Activated CD8-positive, alpha-beta T cell treated with anti-CD3 and anti-CD28 coated beads for 36 hours (primary cell): ENCODE measurements around the gene LHX3. TPM values are rescaled to one million over a fixed set of nuclear protein-coding genes. Genes with fewer than 3 reads are reported as not detected.

ENCODE experiments used
- ATAC-seq: fragments of 200-7000 bp; cut with Tn5 transposase; one replicate; pipeline ENCODE4 v1.10.0; 2021; ENCODE audit warnings: mild to moderate bottlenecking, moderate library complexity
- CTCF ChIA-PET: fragments of 350-600 bp; sonication (Branson Sonifier 250); formaldehyde crosslinking; loops from one replicate; lab custom pipeline; 2021; ENCODE audit warnings: antibody characterized with exemption; lab: Charles Lee
- POLR2A ChIA-PET: fragments of 350-600 bp; sonication (Branson Sonifier 250); formaldehyde crosslinking; loops from one replicate; lab custom pipeline; 2021; ENCODE audit warnings: antibody characterized with exemption; lab: Charles Lee
- DNase-seq: peaks from one replicate; pipeline ENCODE4 v3.0.0-alpha.2; 2020
- H3K27ac Mint-ChIP-seq: one replicate; pipeline ENCODE4 v1.8.0; 2021; ENCODE audit warnings: mild to moderate bottlenecking, mixed read lengths
- H3K27me3 Mint-ChIP-seq: one replicate; pipeline ENCODE4 v1.8.0; 2021; ENCODE audit warnings: mixed read lengths
- H3K36me3 Mint-ChIP-seq: one replicate; pipeline ENCODE4 v1.8.0; 2021; ENCODE audit warnings: low read depth, mixed read lengths
- H3K4me1 Mint-ChIP-seq: one replicate; pipeline ENCODE4 v1.8.0; 2021; ENCODE audit warnings: low read depth, mixed read lengths
- H3K4me3 Mint-ChIP-seq: one replicate; pipeline ENCODE4 v1.8.0; 2021; ENCODE audit warnings: mild to moderate bottlenecking, moderate library complexity, mixed read lengths
- H3K9me3 Mint-ChIP-seq: one replicate; pipeline ENCODE4 v1.8.0; 2021; ENCODE audit warnings: mixed read lengths
- CTCF ChIP-seq: fragments of 200-600 bp; IDR thresholded peaks from one replicate; pipeline ENCODE4 v1.8.0; 2022; ENCODE audit warnings: antibody characterized with exemption, mild to moderate bottlenecking
- intact Hi-C: fragments of 100-400 bp; cut with micrococcal nuclease; formaldehyde crosslinking; loops from one replicate; pipeline ENCODE4 v1.10.0; 2022
- total RNA-seq, 2 experiments: library from RNA; stranded (reverse); gene quantifications; one replicate each; pipeline ENCODE4 v1.2.3, GENCODE V29; 2021

The LHX3 gene
- total RNA-seq, 2 experiments from 2014 or later, result not detected

GRCh38 chr9:136226680-136227407 lies 21.9 kb upstream of the LHX3 start:
- TF ChIP-seq CTCF, result no peak
- Mint-ChIP-seq H3K27me3 (no peaks in the 10 kb centered on the region), H3K9me3 (no peaks in the 10 kb centered on the region), H3K36me3 (peaks cover 26% of the 10 kb centered on the region), H3K4me3 (no peak overlapping the region), H3K27ac (no peak overlapping the region), H3K4me1 (peaks cover 23% of the 10 kb centered on the region)
- DNase-seq, result no peak
- POLR2A ChIA-PET, result no interaction called here
- CTCF ChIA-PET, result interaction anchor here (0.9 to 3.0 kb wide), 6 partner anchors 9 to 60 kb away, joined by 3 to 9 read pairs (median 4); no protein-coding TSS in a partner anchor
- intact Hi-C loops, result no loop called here
- ATAC-seq, result no peak

- H3K36me3 Mint-ChIP-seq, result peaks cover 29% of the 10 kb centered on the region
- TF ChIP-seq CTCF, result peak; percentile 88
- DNase-seq (peak; percentile 80), ATAC-seq (peak; percentile 98)
- no peak overlapping the region for H3K27ac Mint-ChIP-seq
- no peaks in the 10 kb centered on the region for H3K27me3 Mint-ChIP-seq
- ChIA-PET CTCF (interaction anchor here (0.9 to 3.0 kb wide), 8 partner anchors 9 to 59 kb away, joined by 3 to 9 read pairs (median 4); no protein-coding TSS in a partner anchor), POLR2A (no interaction called here)
- H3K4me3 Mint-ChIP-seq, result no peak overlapping the region
- peaks cover 17% of the 10 kb centered on the region for H3K4me1 Mint-ChIP-seq
- intact Hi-C loops, result no loop called here
- H3K9me3 Mint-ChIP-seq, result no peaks in the 10 kb centered on the region
Measured at GRCh38 chr9:136225748-136226679, 21.1 kb upstream of the LHX3 start.

GRCh38 chr9:136225366-136225747 lies 20.4 kb upstream of the LHX3 start:
- Mint-ChIP-seq H3K27ac (peak overlapping the region; percentile 21), H3K36me3 (peaks cover 29% of the 10 kb centered on the region), H3K4me1 (peaks cover 17% of the 10 kb centered on the region), H3K9me3 (no peaks in the 10 kb centered on the region), H3K4me3 (no peak overlapping the region), H3K27me3 (no peaks in the 10 kb centered on the region)
- ATAC-seq, result no peak
- intact Hi-C loops, result no loop called here
- ChIA-PET POLR2A (no interaction called here), CTCF (interaction anchor here (0.7 to 3.0 kb wide), 6 partner anchors 8 to 54 kb away, joined by 3 to 9 read pairs (median 4); no protein-coding TSS in a partner anchor)
- DNase-seq, result no peak
- TF ChIP-seq CTCF, result no peak

GRCh38 chr9:136223871-136224640 lies 19.1 kb upstream of the LHX3 start:
- TF ChIP-seq CTCF, result no peak
- intact Hi-C loops, result no loop called here
- Mint-ChIP-seq H3K27ac (no peak overlapping the region), H3K4me3 (no peak overlapping the region), H3K27me3 (no peaks in the 10 kb centered on the region), H3K9me3 (no peaks in the 10 kb centered on the region), H3K4me1 (peaks cover 17% of the 10 kb centered on the region), H3K36me3 (peaks cover 29% of the 10 kb centered on the region)
- ChIA-PET POLR2A (no interaction called here), CTCF (interaction anchor here (3.0 kb wide), 1 partner anchor 53 kb away, joined by 9 read pairs; no protein-coding TSS in a partner anchor)
- no peak for DNase-seq
- no peak for ATAC-seq
